Natural killer cell (primary cell): ENCODE measurements around the gene S100A5. TPM values are rescaled to one million over a fixed set of nuclear protein-coding genes. Genes with fewer than 3 reads are reported as not detected.
"Not testable (repeated sequence)": the region's sequence is repeated elsewhere in the genome, so short reads cannot be mapped to it uniquely, and the experiment has no call there.

ENCODE experiments used
- ATAC-seq, 3 donors: fragments of 150-1000 bp in 2 of 3; fragments of 200-7000 bp in 1 of 3; cut with Tn5 transposase; 1 replicate in 1 of 3; 2 replicates in 2 of 3; pipeline ENCODE4 v1.10.0; 2021; ENCODE audit warnings: mild to moderate bottlenecking in 2 of 3, moderate library complexity in 2 of 3
- DNase-seq, 2 donors: peaks; one replicate each; pipeline versions ENCODE4 v3.0.0 to v3.0.0-alpha.2; 2013 to 2021; ENCODE audit warnings: mixed read lengths in 1 of 2
- H3K27ac ChIP-seq: one replicate; pipeline ENCODE4 v1.5.1; 2013; ENCODE audit warnings: mild to moderate bottlenecking, low read length
- H3K27me3 ChIP-seq: one replicate; pipeline ENCODE4 v1.6.1; 2013; ENCODE audit warnings: low read length; ENCODE audit not compliant: control insufficient read depth, insufficient read depth
- H3K36me3 ChIP-seq: one replicate; pipeline ENCODE4 v1.6.1; 2013; ENCODE audit warnings: low read length; ENCODE audit not compliant: control insufficient read depth, insufficient read depth
- H3K4me1 ChIP-seq: one replicate; pipeline ENCODE4 v1.6.1; 2013; ENCODE audit warnings: low read length; ENCODE audit not compliant: control insufficient read depth, insufficient read depth
- H3K4me3 ChIP-seq: one replicate; pipeline ENCODE4 v1.5.1; 2013; ENCODE audit warnings: low read length
- H3K9me3 ChIP-seq: one replicate; pipeline ENCODE4 v1.6.1; 2013; ENCODE audit warnings: low read length; ENCODE audit not compliant: control insufficient read depth, insufficient read depth
- H3K27ac Mint-ChIP-seq, 2 donors: one replicate each; pipeline ENCODE4 v1.8.0; 2022; ENCODE audit warnings: mild to moderate bottlenecking in 2 of 2, mixed read lengths in 2 of 2, moderate library complexity in 1 of 2
- H3K27me3 Mint-ChIP-seq, 2 donors: one replicate each; pipeline ENCODE4 v1.8.0; 2022; ENCODE audit warnings: low read depth in 2 of 2, mixed read lengths in 2 of 2
- H3K36me3 Mint-ChIP-seq: one replicate; pipeline ENCODE4 v1.8.0; 2022; ENCODE audit warnings: mixed read lengths
- H3K4me1 Mint-ChIP-seq, 2 donors: one replicate each; pipeline ENCODE4 v1.8.0; 2022; ENCODE audit warnings: mixed read lengths in 2 of 2
- H3K4me3 Mint-ChIP-seq: one replicate; pipeline ENCODE4 v1.8.0; 2022; ENCODE audit warnings: mild to moderate bottlenecking, moderate library complexity, mixed read lengths
- H3K9me3 Mint-ChIP-seq, 2 donors: one replicate each; pipeline ENCODE4 v1.8.0; 2022; ENCODE audit warnings: mixed read lengths in 2 of 2
- CTCF ChIP-seq: fragments of 200-600 bp; IDR thresholded peaks from one replicate; pipeline ENCODE4 v1.8.0; 2022; ENCODE audit warnings: antibody characterized with exemption
- WGBS: methylation state at CpG from one replicate; pipeline ENCODE4 v1.1.7; 2013; ENCODE audit warnings: missing lambda C conversion rate; ENCODE audit not compliant: insufficient coverage; 5-methylcytosine and 5-hydroxymethylcytosine counted together
- intact Hi-C: fragments of 100-400 bp; cut with micrococcal nuclease; formaldehyde crosslinking; loops from one replicate; pipeline ENCODE4 v1.14.2; 2022
- total RNA-seq, 4 donors: library from RNA; stranded (reverse); fragments of 120-200 nt in 1 of 4; gene quantifications; one replicate each; pipeline versions ENCODE4 v1.2.3 to v1.2.4, GENCODE V29; 2013 to 2022

S100A5 gene
- not detected for total RNA-seq
- 0.47 TPM for total RNA-seq (2013)

GRCh38 chr1:153540394-153541361 lies at the start of gene S100A5:
Gene S100A5 (minus strand): TSS chr1:153540934. CDS start chr1:153540191, 743 bp downstream.
- Mint-ChIP-seq H3K27me3 (no peaks in the 10 kb centered on the region), H3K27ac (peak within 1 kb of the TSS; percentile 84 to 98), H3K4me3 (peak within 1 kb of the TSS; percentile 74), H3K4me1 (peaks cover 68 to 86% of the 10 kb centered on the region in 2 donors), H3K36me3 (no peaks in the 10 kb centered on the region), H3K9me3 (no peaks in the 10 kb centered on the region)
- 63% methylated on average over 11 of the region's 11 CpGs for WGBS
- TF ChIP-seq CTCF = no peak
- peak in 1 of 3 donors; percentile 9 for ATAC-seq
- intact Hi-C loops = no loop called here
- DNase-seq = peak in 1 of 2 donors; percentile 78
- H3K9me3 ChIP-seq = no peaks in the 10 kb centered on the region
- peaks cover 78% of the 10 kb centered on the region for H3K4me1 ChIP-seq
- peak within 1 kb of the TSS; percentile 32 for H3K27ac ChIP-seq
- peaks cover 20% of the 10 kb centered on the region for H3K36me3 ChIP-seq
- no peak within 1 kb of the TSS for H3K4me3 ChIP-seq
- H3K27me3 ChIP-seq = no peaks in the 10 kb centered on the region

- no peak overlapping the region for H3K4me3 ChIP-seq
- H3K9me3 ChIP-seq = no peaks in the 10 kb centered on the region
- H3K36me3 ChIP-seq = no peaks in the 10 kb centered on the region
- Mint-ChIP-seq H3K9me3 (no peaks in the 10 kb centered on the region), H3K27ac (no peak overlapping the region), H3K27me3 (peaks cover 17 to 19% of the 10 kb centered on the region in 2 donors), H3K4me3 (no peak overlapping the region), H3K36me3 (no peaks in the 10 kb centered on the region), H3K4me1 (no peaks in the 10 kb centered on the region)
- H3K4me1 ChIP-seq = no peaks in the 10 kb centered on the region
- ATAC-seq = no peak
- 80% methylated on average over 2 of the region's 2 CpGs for WGBS
- no peak for DNase-seq
- intact Hi-C loops = no loop called here
- H3K27ac ChIP-seq = no peak overlapping the region
- TF ChIP-seq CTCF = no peak
- no peaks in the 10 kb centered on the region for H3K27me3 ChIP-seq
Observed at GRCh38 chr1:153588482-153588881, 47.7 kb upstream of the S100A5 start.

GRCh38 chr1:153588033-153588432 lies 47.3 kb upstream of the S100A5 start:
- H3K27me3 ChIP-seq, H3K9me3 ChIP-seq, H3K36me3 Mint-ChIP-seq, DNase-seq, H3K27ac Mint-ChIP-seq, H3K4me3 Mint-ChIP-seq, H3K4me3 ChIP-seq, H3K9me3 Mint-ChIP-seq, intact Hi-C loops, ATAC-seq, H3K4me1 Mint-ChIP-seq, H3K4me1 ChIP-seq, H3K27ac ChIP-seq, H3K36me3 ChIP-seq: not testable (repeated sequence)
- WGBS = 99% methylated on average over 9 of the region's 10 CpGs
- H3K27me3 Mint-ChIP-seq = peaks cover 17 to 19% of the 10 kb centered on the region in 2 donors

- H3K4me1 ChIP-seq = no peaks in the 10 kb centered on the region
- WGBS = 77% methylated on average over 4 of the region's 5 CpGs
- TF ChIP-seq CTCF = no peak
- DNase-seq (no peak), ATAC-seq (no peak)
- no peaks in the 10 kb centered on the region for H3K27me3 ChIP-seq
- no peaks in the 10 kb centered on the region for H3K36me3 ChIP-seq
- H3K9me3 ChIP-seq = no peaks in the 10 kb centered on the region
- H3K27ac ChIP-seq = no peak overlapping the region
- Mint-ChIP-seq H3K36me3 (no peaks in the 10 kb centered on the region), H3K27ac (no peak overlapping the region), H3K4me1 (no peaks in the 10 kb centered on the region), H3K9me3 (no peaks in the 10 kb centered on the region), H3K27me3 (peaks cover 17 to 19% of the 10 kb centered on the region in 2 donors), H3K4me3 (no peak overlapping the region)
- H3K4me3 ChIP-seq = no peak overlapping the region
- intact Hi-C loops = no loop called here
Observed at GRCh38 chr1:153587314-153587713, 46.6 kb upstream of the S100A5 start.
